ENCODE results near the gene RBCK1.

Gene RBCK1

GRCh38 chr20:428658-429200, 20.6 kb downstream of the RBCK1 start:
- no peak overlapping the region for H3K4me3 ChIP-seq (ENCODE audit: control insufficient read depth, low read depth, low read length)
- no peak for TF ChIP-seq CTCF (conservative IDR thresholded peaks at IDR 0.05; ENCODE audit: control insufficient read depth, insufficient read depth, low read depth, low read length)
- DNase-seq (ENCODE audit: low read depth), result no peak

- no peak for TF ChIP-seq CTCF (conservative IDR thresholded peaks at IDR 0.05; ENCODE audit: control insufficient read depth, insufficient read depth, low read depth, low read length)
- no peak for DNase-seq (ENCODE audit: low read depth)
- H3K4me3 ChIP-seq (ENCODE audit: control insufficient read depth, low read depth, low read length), result no peak overlapping the region
Measured at GRCh38 chr20:430091-430999, 22.2 kb downstream of the RBCK1 start.

- peak; percentile 64 for DNase-seq (ENCODE audit: low read depth)
- TF ChIP-seq CTCF (conservative IDR thresholded peaks at IDR 0.05; ENCODE audit: control insufficient read depth, insufficient read depth, low read depth, low read length), result peak; percentile 48
- H3K4me3 ChIP-seq (ENCODE audit: control insufficient read depth, low read depth, low read length), result no peak overlapping the region
Measured at GRCh38 chr20:431012-431904, 23.2 kb downstream of the RBCK1 start.

GRCh38 chr20:432208-432607, 24.1 kb downstream of the RBCK1 start:
- H3K4me3 ChIP-seq (ENCODE audit: control insufficient read depth, low read depth, low read length), result no peak overlapping the region
- no peak for TF ChIP-seq CTCF (conservative IDR thresholded peaks at IDR 0.05; ENCODE audit: control insufficient read depth, insufficient read depth, low read depth, low read length)
- DNase-seq (ENCODE audit: low read depth), result no peak

- no peak for TF ChIP-seq CTCF (conservative IDR thresholded peaks at IDR 0.05; ENCODE audit: control insufficient read depth, insufficient read depth, low read depth, low read length)
- no peak for DNase-seq (ENCODE audit: low read depth)
- H3K4me3 ChIP-seq (ENCODE audit: control insufficient read depth, low read depth, low read length), result no peak overlapping the region
Measured at GRCh38 chr20:432677-433299, 24.7 kb downstream of the RBCK1 start.

- DNase-seq (ENCODE audit: low read depth), result peak; percentile 31
- no peak overlapping the region for H3K4me3 ChIP-seq (ENCODE audit: control insufficient read depth, low read depth, low read length)
- TF ChIP-seq CTCF (conservative IDR thresholded peaks at IDR 0.05; ENCODE audit: control insufficient read depth, insufficient read depth, low read depth, low read length), result no peak
Measured at GRCh38 chr20:433300-433975, 25.3 kb downstream of the RBCK1 start.

All from fibroblast of mammary gland (primary cell).